Stimulated activated CD8-positive, alpha-beta memory T cell treated with anti-CD3 and anti-CD28 coated beads, Interleukin-4, amount 100 ng/mL, for 4 hours (primary cell): ENCODE data around the gene GMDS.

Source experiments
- DNase-seq, 2 donors: peaks; one replicate each; pipeline ENCODE4 v3.0.0-alpha.2; 2020; ENCODE audit warnings: low read depth in 2 of 2, low spot score in 1 of 2

The GMDS gene

GRCh38 chr6:1786455-1787453 is 458.7 kb downstream of the GMDS start:
- DNase-seq = no peak

DNA sequence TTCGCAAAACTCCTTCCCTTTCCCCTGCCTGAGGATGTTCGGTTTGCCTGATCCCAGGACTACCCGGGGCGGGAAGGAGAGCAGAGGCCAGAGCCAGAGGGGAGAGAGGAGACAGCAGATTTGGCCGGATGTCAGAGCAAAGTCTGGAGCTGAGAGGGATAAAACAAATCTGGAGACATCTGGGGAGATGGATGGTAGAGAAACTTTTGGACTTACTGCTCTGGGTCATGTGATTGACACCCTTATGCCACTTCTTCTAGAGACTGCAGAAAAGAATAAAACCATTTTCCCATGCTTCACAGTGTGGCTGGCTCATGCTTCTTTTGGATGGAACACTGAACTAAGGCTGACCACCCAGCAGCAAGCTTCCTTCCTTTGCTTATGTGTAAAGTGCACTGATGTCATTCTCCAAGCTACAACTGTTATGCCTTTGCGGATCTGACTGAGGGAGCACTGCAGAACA is 461.0 kb downstream of the GMDS start:
- no peak for DNase-seq

DNA sequence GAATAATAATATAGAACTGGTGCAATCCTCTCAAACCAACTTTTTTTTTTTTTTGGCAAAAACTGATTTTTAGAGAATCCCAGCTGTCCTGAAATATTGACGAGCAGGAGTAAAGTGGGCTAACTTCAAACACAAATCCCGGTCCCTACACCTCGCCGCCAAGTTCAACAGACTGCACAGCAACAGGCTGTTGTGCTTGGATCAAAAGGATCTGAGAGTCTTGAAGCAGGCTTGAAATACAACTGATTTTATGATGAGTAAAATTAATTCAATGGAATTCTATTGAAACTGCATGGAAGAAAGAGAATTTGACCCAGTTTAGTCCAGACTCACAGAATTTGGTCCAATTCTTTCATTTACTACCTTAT is 463.6 kb downstream of the GMDS start:
- no peak for DNase-seq

- DNase-seq = no peak
These were observed 464.1 kb downstream of the GMDS start for GRCh38 chr6:1781152-1781816.

DNA sequence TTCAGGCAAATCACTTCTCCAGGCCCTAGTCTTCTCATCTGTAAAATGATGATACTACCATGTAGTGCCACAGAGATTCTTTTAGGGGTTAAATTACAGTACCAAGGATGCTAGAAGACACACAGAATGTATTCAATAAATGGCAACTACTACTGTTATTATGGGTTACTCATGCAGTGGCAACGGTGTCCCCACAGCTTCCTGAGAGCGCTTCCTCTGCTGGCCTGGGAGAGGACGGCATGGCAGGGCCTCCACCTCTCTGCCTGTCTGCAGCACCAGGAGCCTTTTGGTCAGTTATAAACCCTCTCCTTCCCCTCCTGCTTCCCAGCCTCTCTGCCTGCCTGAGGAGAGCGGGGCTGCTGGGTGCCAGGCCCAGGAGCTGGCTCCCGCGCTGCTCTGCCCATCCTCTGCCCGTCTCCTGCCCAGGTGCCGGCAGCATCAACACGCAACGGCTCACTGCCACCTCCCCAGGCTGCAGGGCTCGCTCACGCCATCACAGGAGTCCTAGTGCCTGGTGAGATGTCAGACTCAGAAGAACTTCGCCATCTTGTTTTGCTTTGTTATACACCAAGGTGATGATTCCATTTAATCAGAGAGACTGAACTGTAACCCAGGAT is 465.0 kb downstream of the GMDS start:
- DNase-seq = no peak

- no peak for DNase-seq
These were observed 466.6 kb downstream of the GMDS start for GRCh38 chr6:1778686-1779235.

DNA sequence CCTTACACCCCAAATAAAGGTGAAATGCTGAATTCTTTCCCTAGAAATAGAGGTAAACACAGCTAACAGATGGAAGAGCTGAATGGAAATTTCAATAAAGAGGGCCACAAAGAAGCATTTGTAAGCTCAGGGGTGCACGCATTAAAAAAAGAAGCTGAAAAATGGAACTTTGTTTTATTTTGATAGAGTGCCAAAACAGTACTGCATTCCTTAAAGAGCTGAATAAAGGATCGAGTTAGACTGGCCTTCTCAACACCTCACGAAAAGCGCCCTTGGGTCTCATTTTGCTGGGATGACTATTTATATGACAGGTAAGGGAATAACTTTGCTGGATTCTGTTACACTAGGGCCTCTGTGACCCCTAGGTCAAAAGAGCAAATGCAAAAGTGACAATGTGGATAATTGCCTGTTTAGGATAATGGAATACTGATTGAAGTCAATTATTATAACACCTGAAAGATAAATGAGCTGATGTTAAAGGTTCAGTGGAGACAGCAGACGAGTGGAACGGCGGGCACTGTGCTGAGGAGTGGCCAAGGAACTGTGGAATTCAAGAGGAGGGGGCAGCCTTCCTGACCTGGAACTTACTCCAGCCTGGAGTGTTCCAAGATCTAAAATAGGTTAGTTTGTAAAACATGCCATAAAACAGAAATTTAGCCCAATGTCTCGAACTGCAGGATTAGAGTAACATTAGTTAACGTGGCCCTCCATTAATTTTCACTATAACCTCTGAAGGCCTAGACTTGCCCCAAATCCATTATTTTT is 467.3 kb downstream of the GMDS start:
- DNase-seq = no peak

GRCh38 chr6:1775441-1775840 is 470.0 kb downstream of the GMDS start:
- DNase-seq = no peak

DNA sequence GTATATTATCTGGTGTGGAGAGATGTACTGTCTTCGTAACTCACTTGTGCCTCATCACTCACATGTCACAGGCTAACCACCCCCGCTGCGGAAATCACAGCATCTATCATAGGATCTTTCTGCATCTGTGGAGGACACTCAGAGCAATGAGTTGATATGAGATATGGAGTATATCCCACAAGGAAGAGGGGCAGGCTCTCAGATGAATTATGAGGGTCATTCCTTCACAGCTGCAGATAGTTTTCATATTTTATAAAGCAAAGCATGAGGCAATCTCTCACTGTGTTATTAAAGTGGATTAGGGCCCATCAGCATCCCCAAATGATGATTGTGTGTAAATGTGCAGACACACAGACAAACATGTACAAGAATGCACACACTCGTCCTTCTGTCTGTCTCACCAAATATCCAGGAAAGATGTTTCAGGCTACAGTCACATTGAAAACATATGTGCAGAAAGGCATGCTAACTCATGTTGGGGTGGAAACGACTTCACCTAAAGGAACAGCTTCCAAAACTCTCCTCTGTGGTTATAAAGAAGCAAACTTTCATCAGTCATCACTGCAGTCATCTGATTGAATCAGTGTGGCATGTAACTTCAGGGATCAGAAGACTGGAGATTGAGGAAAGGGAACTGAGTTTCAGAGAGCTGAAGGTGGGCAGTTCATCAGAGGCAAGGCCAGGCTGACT is 471.0 kb downstream of the GMDS start:
- no peak for DNase-seq

DNA sequence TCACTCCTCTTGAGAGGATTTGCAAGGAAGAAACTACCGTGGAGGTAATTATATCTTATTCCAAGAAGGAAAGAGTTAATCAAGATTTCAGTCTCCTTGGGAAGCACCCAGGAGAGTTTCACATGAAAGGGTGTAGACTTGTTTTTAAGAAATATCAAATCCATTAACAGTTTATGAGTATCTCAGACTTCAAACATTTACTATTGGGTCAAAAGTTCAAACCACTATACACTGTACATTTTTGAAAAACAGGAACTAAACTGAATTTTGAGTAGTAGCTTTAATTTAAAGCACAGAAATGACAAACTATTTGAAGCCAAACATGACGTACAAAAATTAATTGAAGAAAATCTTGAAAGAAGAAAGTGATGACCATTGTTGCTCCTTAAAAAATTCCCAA is 471.7 kb downstream of the GMDS start:
- DNase-seq = no peak

DNA sequence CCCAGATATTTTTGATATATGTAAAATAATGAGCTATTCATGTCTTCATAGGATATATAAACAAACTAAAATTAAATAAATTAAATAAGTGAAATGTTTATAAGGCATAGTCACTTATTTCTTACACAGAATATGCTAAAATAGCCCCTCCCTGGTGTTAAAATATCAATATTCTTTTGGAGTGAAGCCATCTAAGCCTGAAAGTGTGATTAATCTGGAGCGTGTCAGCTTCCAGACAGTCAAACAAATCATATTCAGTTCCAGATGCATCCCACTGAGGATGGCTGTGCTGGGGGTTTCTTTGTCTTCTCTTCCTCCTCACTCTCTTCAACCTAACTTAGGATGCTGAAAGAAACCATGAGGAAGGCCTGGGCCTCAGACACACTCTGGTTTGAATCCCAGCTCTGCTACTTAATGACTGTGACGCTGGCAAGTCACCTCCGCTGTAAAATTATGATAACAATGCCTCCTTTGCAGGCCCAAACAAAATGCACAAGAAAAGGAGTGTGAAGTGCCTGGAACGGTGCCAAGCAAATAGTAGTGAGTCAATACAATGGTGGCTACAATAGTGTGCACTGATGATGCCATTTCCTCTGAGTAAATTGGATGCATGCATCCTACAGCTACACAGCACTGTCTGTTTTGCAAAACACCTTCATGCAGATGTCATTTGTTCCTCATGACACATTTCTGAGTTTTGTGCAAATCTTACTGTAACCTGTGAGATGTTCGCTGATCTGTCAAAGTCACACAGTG is 474.3 kb downstream of the GMDS start:
- no peak for DNase-seq

DNA sequence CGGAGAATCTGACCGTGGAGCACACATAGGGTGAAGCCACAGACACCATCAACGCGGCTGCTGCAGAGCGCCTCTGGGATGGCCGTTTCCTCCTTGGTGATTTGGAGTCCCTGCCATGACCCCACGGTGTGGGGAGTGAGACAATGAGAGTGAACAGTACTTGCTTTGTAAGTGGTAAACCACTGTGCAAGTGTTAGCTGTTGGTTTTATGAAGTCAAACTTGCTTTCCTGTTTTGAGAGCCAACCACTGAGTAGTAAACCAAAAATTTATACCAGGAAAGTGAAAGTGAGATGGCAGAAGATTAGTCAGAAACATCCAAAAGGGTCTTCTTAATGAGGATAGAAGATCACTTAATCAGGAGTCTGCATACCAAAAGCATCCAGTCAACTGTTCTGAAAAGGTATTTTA is 475.0 kb downstream of the GMDS start:
- peak in 1 of 2 donors; percentile 11 for DNase-seq

- DNase-seq = no peak
These were observed 477.7 kb downstream of the GMDS start for GRCh38 chr6:1767481-1768246.

- DNase-seq = no peak
These were observed 478.8 kb downstream of the GMDS start for GRCh38 chr6:1766654-1767053.

DNA sequence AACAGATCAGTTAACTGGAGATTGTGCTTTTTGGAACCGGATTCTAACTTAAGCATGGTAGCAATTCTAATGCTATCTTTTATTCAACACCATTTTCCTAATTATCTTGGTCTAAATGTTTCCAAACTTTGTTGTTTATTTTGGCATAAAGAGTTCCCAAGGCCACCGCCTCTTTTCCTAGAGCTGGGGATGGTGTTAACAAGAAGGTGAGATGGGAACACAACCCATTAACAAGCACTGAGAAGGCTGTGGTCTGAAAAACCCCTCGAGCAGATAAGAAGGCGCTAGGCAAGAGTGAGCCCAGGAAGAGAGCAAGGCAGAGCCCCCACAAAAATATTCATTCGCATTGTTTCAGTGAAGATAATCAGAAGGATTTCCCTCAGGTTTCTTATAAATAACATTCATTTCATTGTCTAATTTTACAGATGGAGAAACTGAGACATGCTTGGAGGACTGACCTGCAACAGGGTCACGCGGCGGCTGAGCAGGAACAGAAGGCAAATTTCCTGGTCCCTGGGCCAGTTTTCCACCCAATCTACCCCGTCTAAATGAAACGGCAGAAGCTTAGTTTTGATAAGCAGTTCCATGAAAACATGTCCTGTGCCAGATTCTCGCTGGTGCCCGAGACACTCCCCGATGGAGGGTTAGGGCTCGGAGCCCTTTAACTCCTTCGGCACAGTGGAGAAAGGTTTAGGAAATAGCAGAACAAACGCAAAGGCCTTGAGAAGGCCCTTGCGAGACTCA is 480.1 kb downstream of the GMDS start:
- no peak for DNase-seq

- no peak for DNase-seq
These were observed 480.9 kb downstream of the GMDS start for GRCh38 chr6:1764397-1764987.

- DNase-seq = no peak
These were observed 482.0 kb downstream of the GMDS start for GRCh38 chr6:1763404-1763803.

GRCh38 chr6:1762203-1762602 is 483.2 kb downstream of the GMDS start:
- no peak for DNase-seq
